Astrocyte (in vitro differentiated cells and primary cell): ENCODE measurements around the gene CCHCR1. TPM values are rescaled to one million over a fixed set of nuclear protein-coding genes. Genes with fewer than 3 reads are reported as not detected.
"Not testable (repeated sequence)": the region's sequence is repeated elsewhere in the genome, so short reads cannot be mapped to it uniquely, and the experiment has no call there.

Source experiments
- DNase-seq: peaks from one replicate; pipeline ENCODE4 v3.0.0-alpha.2; 2010; ENCODE audit warnings: low read depth
- FAIRE-seq: peaks from 2 replicates; lab custom pipeline; 2011; peaks lifted over from hg19 to GRCh38; lab: Jason Lieb, UNC
- H2AFZ ChIP-seq: 2 replicates; pipeline ENCODE4 v1.6.0; 2012; ENCODE audit warnings: low read depth, low read length, inconsistent platforms
- H3K27ac ChIP-seq: 2 replicates; pipeline ENCODE4 v1.5.1; 2011; ENCODE audit warnings: low read depth, low read length, inconsistent platforms
- H3K27me3 ChIP-seq: 2 replicates; pipeline ENCODE4 v1.6.0; 2011; ENCODE audit warnings: low read length, inconsistent platforms; ENCODE audit not compliant: insufficient read depth
- H3K36me3 ChIP-seq: 2 replicates; pipeline ENCODE4 v1.5.1; 2011; ENCODE audit warnings: low read length, inconsistent platforms; ENCODE audit not compliant: insufficient read depth
- H3K4me1 ChIP-seq: 2 replicates; pipeline ENCODE4 v1.5.1; 2011; ENCODE audit warnings: low read length, inconsistent platforms; ENCODE audit not compliant: insufficient read depth
- H3K4me2 ChIP-seq: 2 replicates; pipeline ENCODE4 v1.6.0; 2012; ENCODE audit warnings: low read length, inconsistent platforms
- H3K4me3 ChIP-seq: 2 replicates; pipeline ENCODE4 v1.5.1; 2011; ENCODE audit warnings: low read depth, mild to moderate bottlenecking, low read length, inconsistent platforms; ENCODE audit not compliant: insufficient read depth
- H3K79me2 ChIP-seq: 2 replicates; pipeline ENCODE4 v1.6.0; 2012; ENCODE audit warnings: mild to moderate bottlenecking, low read length, inconsistent platforms; ENCODE audit not compliant: insufficient read depth
- H3K9ac ChIP-seq: 2 replicates; pipeline ENCODE4 v1.6.0; 2012; ENCODE audit warnings: mild to moderate bottlenecking, low read length, inconsistent platforms
- H3K9me3 ChIP-seq: 2 replicates; pipeline ENCODE4 v1.5.1; 2012; ENCODE audit warnings: low read depth, mild to moderate bottlenecking, low read length, inconsistent platforms; ENCODE audit not compliant: insufficient read depth
- H4K20me1 ChIP-seq: 2 replicates; pipeline ENCODE4 v1.6.0; 2012; ENCODE audit warnings: low read length, inconsistent platforms; ENCODE audit not compliant: insufficient read depth
- H3K27ac Mint-ChIP-seq: one replicate; pipeline ENCODE4 v1.8.0; 2021; ENCODE audit warnings: mild to moderate bottlenecking, mixed read lengths; ENCODE audit not compliant: unreplicated experiment
- H3K27me3 Mint-ChIP-seq: one replicate; pipeline ENCODE4 v1.8.0; 2021; ENCODE audit warnings: low read depth, mixed read lengths; ENCODE audit not compliant: unreplicated experiment
- H3K36me3 Mint-ChIP-seq: one replicate; pipeline ENCODE4 v1.8.0; 2021; ENCODE audit warnings: low read depth, mixed read lengths; ENCODE audit not compliant: unreplicated experiment
- H3K4me1 Mint-ChIP-seq: one replicate; pipeline ENCODE4 v1.8.0; 2021; ENCODE audit warnings: low read depth, mixed read lengths; ENCODE audit not compliant: unreplicated experiment
- H3K4me3 Mint-ChIP-seq: one replicate; pipeline ENCODE4 v1.8.0; 2021; ENCODE audit warnings: mild to moderate bottlenecking, moderate library complexity, mixed read lengths; ENCODE audit not compliant: unreplicated experiment
- H3K9me3 Mint-ChIP-seq: one replicate; pipeline ENCODE4 v1.8.0; 2021; ENCODE audit warnings: mild to moderate bottlenecking, mixed read lengths; ENCODE audit not compliant: unreplicated experiment
- CTCF ChIP-seq: IDR thresholded peaks from 2 replicates; pipeline ENCODE4 v1.5.1; 2011; ENCODE audit warnings: low read depth, mild to moderate bottlenecking, inconsistent platforms, low read length, moderate library complexity; ENCODE audit not compliant: insufficient read depth
- EZH2 ChIP-seq: IDR thresholded peaks from 2 replicates; pipeline ENCODE4 v1.6.1; 2012; ENCODE audit warnings: mild to moderate bottlenecking, low read length, inconsistent platforms; ENCODE audit not compliant: insufficient read depth
- total RNA-seq: library from RNA; stranded (reverse); gene quantifications from 2 replicates; pipeline ENCODE4 v1.2.1, GENCODE V29; 2021

Gene CCHCR1
- total RNA-seq, 1 donor from 2014 or later = 11.5 TPM

- H3K27ac Mint-ChIP-seq = peak overlapping the region; percentile 58
- Histone ChIP-seq H3K27ac (no peak overlapping the region), H3K79me2 (no peaks in the 10 kb centered on the region), H3K27me3 (no peaks in the 10 kb centered on the region), H3K4me1 (no peaks in the 10 kb centered on the region), H3K36me3 (no peaks in the 10 kb centered on the region), H3K9ac (no peak overlapping the region), H4K20me1 (no peaks in the 10 kb centered on the region), H2AFZ (no peak overlapping the region), H3K4me2 (no peak overlapping the region), H3K4me3 (no peak overlapping the region), H3K9me3 (no peaks in the 10 kb centered on the region)
- H3K9me3 Mint-ChIP-seq = no peaks in the 10 kb centered on the region
- TF ChIP-seq EZH2 = no peak
- TF ChIP-seq CTCF = no peak
- H3K27me3 Mint-ChIP-seq = peaks cover 27% of the 10 kb centered on the region
- FAIRE-seq (no peak), DNase-seq (no peak)
- H3K36me3 Mint-ChIP-seq = peaks cover 5% of the 10 kb centered on the region
- H3K4me1 Mint-ChIP-seq = peaks cover 5% of the 10 kb centered on the region
- no peak overlapping the region for H3K4me3 Mint-ChIP-seq
Observed at GRCh38 chr6:31168606-31169005, 11.0 kb upstream of the CCHCR1 start.

DNA sequence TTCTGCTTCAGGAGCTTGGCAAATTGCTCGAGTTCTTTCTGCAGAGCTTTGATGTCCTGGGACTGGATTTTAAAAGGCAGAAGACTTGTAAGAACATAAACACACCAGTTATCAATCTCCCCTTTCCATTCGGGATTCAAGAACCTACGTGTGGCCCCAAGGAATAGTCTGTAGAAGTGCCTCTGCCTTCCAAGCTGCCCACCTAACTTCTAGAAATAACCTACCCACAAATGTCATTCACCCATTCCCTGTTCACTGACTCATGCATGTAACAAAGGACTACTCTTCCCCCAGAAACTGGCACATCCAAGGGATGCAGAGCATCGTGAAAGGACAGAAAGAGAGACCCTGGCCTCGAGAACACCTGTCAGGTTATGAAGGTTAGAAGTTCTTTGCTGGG lies 8.4 kb upstream of the CCHCR1 start:
- no peak overlapping the region for H3K9ac ChIP-seq
- H3K36me3 ChIP-seq = no peaks in the 10 kb centered on the region
- H2AFZ ChIP-seq = no peak overlapping the region
- H3K36me3 Mint-ChIP-seq = peaks cover 3% of the 10 kb centered on the region
- no peak for DNase-seq
- peaks cover 25% of the 10 kb centered on the region for H3K27me3 Mint-ChIP-seq
- H3K4me3 Mint-ChIP-seq = no peak overlapping the region
- H3K4me3 ChIP-seq = no peak overlapping the region
- TF ChIP-seq CTCF = no peak
- TF ChIP-seq EZH2 = no peak
- no peaks in the 10 kb centered on the region for H3K27me3 ChIP-seq
- H3K79me2 ChIP-seq = no peaks in the 10 kb centered on the region
- no peaks in the 10 kb centered on the region for H3K9me3 ChIP-seq
- no peak overlapping the region for H3K27ac ChIP-seq
- no peaks in the 10 kb centered on the region for H3K4me1 ChIP-seq
- H3K27ac Mint-ChIP-seq = no peak overlapping the region
- no peaks in the 10 kb centered on the region for H3K4me1 Mint-ChIP-seq
- no peak overlapping the region for H3K4me2 ChIP-seq
- H3K9me3 Mint-ChIP-seq = no peaks in the 10 kb centered on the region
- H4K20me1 ChIP-seq = no peaks in the 10 kb centered on the region
- FAIRE-seq = no peak

DNA sequence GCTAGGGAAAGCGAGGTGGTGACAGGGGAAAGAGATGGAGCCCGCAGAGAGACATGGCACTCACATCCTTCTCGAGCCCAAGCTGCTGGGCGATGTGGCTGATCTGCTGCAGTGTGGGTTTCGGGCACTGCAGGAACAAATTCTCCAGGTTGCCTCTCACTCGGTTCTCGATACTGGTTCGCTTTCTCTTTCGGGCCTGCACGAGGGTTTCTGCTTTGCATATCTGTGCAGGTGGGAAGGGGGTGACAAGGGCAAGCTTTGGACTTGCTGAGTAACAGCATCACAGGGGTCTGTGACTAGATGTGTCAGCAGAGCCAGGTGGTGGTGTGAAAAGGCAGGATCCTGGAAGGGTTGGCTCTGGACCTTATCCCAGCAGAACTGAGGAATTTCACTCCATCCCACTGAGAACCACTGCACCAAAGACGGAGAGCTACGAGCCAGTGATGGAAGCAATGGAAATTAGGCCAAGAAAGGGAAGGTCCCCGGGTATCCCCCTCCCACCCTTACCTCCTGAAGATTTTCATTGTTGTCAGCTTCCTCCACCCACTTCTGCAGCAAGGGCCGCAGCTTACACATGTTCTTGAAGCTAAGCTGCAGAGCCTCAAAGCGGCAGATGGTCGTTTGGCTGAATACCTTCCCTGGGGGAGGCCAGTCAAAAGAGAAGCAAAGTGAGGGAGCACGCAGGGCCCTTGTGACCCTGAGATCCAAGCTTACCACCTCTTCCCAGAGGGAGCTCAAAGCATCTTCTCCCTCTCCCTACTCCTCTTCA lies 7.6 kb upstream of the CCHCR1 start:
- not testable (repeated sequence) for H3K4me3 Mint-ChIP-seq, H3K36me3 Mint-ChIP-seq, H3K27ac ChIP-seq, FAIRE-seq, H3K4me2 ChIP-seq, H3K27me3 ChIP-seq, DNase-seq, H3K4me3 ChIP-seq, H3K27ac Mint-ChIP-seq, H3K36me3 ChIP-seq, H3K9me3 ChIP-seq, H3K9ac ChIP-seq, H4K20me1 ChIP-seq, H3K4me1 Mint-ChIP-seq, H2AFZ ChIP-seq, H3K9me3 Mint-ChIP-seq, H3K79me2 ChIP-seq, H3K4me1 ChIP-seq
- H3K27me3 Mint-ChIP-seq = peaks cover 24% of the 10 kb centered on the region

- not testable (repeated sequence) for H4K20me1 ChIP-seq, H3K4me1 Mint-ChIP-seq
Observed at GRCh38 chr6:31164475-31165063, 7.0 kb upstream of the CCHCR1 start.

More at GRCh38 chr6:31164475-31165063, 7.0 kb upstream of the CCHCR1 start:
- H3K27ac Mint-ChIP-seq, H3K36me3 Mint-ChIP-seq, H3K27ac ChIP-seq, H3K79me2 ChIP-seq, H3K4me1 ChIP-seq, H3K27me3 ChIP-seq, H3K36me3 ChIP-seq, H3K4me3 Mint-ChIP-seq, H3K9ac ChIP-seq, H3K9me3 Mint-ChIP-seq, H3K4me3 ChIP-seq, FAIRE-seq, H3K9me3 ChIP-seq, H3K4me2 ChIP-seq, H2AFZ ChIP-seq, DNase-seq: not testable (repeated sequence)
- H3K27me3 Mint-ChIP-seq = peaks cover 23% of the 10 kb centered on the region
